A204.1 (cell line): Measurements from ENCODE around the gene THAP7.
"Not testable (repeated sequence)": the region's sequence is repeated elsewhere in the genome, so short reads cannot be mapped to it uniquely, and the experiment has no call there.

ENCODE experiments used
- FAIRE-seq: peaks from 2 replicates; lab custom pipeline; 2012; peaks lifted over from hg19 to GRCh38; lab: Jason Lieb, UNC

The THAP7 gene, protein sequence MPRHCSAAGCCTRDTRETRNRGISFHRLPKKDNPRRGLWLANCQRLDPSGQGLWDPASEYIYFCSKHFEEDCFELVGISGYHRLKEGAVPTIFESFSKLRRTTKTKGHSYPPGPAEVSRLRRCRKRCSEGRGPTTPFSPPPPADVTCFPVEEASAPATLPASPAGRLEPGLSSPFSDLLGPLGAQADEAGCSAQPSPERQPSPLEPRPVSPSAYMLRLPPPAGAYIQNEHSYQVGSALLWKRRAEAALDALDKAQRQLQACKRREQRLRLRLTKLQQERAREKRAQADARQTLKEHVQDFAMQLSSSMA

DNA sequence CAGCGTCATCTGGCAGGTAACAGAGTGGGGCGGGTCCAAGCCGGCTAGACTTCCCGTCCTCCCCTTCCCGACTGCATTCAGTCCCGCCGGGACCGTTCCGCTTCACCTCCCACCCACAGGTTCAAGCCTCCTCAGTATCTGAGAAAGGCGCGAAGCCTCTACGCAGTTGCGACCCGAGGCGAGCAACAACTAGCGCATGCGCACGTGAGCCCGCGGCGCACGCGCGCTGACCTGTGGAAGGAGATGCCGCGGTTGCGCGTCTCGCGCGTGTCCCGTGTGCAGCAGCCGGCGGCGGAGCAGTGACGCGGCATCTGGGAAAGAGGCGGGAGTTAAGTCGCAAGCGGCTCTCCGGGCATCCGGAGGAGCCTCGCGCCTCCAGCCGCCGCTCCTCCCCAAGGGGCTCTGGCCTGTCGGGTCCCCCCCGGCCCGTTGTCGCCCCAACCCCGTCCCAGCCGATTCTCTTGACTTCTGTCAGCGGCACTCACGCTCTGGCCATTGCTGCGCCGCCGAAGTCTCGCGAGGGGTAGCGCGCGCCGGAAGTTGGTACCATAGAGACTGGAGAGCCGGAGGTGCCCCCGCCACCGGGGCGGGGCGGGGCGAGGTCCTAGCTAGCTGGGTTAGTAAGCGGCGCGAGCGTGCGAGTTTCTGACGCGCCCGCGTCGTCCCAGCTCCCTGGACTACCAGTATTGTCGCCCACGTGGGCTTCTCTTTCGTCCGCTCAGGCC lies at the start of gene THAP7:
THAP7 (minus strand) TSS at position 518 of the 725 bp plus-strand sequence; CDS start at position 311, 207 bp downstream.
- FAIRE-seq, result no peak

DNA sequence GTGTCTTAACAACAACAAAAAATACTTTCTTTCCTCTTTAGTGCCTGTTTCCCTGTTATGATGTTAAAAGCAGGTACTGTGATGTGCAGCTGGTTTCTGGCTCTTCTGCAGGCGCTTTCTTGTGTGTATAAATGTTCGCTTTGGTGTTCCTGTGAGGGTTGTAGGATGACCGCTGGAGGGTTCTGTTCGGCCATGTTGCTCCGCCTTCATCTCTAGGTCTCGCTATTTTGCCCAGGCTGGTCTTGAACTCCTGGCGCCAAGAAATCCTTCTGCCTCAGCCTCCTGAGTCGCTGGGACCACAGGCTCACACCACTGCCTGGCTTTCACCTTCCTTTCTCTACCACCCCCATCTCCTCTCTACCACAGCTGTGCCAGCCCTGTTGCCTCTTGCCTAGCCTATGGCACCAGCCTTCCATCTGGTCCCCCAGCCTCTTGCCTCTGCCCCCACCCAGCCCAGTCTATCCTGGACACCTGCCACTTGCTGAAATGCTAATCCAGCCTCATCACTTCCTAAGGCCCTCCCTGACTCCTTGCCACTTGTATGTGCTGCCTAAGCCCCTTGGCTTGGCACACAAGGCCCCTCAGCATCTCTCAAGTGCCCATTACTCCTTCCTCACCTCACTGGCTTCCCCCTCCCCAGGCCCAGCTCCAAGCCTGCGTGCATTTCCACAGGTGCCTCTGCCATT lies 49.4 kb upstream of the THAP7 start:
- no peak for FAIRE-seq

DNA sequence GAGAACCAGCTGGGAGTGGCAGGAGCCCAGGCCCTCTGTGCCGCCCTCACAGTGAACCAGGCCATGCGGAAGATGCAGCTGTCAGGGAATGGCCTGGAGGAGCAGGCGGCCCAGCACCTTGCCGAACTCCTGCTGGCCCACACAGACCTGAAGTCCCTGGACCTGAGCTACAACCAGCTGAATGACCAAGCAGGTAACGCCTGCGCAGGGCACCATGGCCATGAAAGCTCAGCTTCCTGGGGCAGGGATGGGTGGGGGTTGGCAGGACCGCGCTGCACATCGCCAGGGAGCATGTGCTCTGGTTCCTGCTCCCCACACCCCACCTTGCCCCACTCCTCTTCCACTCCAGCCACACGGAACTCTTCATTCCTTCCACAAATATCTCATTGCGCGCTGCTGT lies 47.0 kb upstream of the THAP7 start:
- FAIRE-seq, result not testable (repeated sequence)

DNA sequence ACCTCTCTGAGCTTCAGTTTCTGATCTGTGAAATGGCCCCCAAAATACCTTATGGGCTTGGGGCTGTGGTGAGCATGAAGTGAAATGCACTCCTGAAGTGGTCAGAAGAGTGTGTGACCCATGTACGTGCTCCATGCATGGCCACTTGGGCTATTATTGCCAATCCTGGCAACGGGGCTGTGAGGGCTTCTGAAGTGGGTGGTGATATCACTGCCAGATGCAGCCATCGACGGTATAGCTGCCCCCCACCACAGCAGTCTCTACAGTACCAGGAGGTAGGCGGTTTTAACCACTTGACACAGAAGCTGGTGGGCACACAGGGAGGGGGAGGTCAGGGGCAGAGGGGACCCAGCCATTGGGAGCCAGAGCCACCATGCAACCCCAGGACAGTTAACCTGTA lies 46.5 kb upstream of the THAP7 start:
- FAIRE-seq, result not testable (repeated sequence)

DNA sequence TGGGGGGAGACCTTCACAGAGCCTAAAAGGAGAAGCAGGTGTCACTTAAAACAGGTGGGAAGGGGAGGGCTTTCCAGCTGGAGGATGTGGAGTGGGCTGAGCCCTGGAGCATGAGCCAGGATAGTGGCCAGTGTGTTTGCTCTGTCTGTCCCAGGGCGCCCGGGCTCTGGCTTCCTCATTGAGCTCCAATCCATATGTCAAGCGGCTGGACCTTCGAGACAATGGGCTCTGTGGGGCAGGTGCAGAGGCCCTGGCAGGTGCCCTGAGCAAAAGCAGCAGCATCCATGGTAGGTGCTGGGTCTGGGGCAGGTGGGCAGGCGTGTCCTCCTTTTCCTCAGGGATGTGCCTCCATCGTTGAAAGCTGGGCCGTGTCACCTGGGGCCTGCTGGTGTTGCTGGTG lies 45.8 kb upstream of the THAP7 start:
- FAIRE-seq, result no peak

DNA sequence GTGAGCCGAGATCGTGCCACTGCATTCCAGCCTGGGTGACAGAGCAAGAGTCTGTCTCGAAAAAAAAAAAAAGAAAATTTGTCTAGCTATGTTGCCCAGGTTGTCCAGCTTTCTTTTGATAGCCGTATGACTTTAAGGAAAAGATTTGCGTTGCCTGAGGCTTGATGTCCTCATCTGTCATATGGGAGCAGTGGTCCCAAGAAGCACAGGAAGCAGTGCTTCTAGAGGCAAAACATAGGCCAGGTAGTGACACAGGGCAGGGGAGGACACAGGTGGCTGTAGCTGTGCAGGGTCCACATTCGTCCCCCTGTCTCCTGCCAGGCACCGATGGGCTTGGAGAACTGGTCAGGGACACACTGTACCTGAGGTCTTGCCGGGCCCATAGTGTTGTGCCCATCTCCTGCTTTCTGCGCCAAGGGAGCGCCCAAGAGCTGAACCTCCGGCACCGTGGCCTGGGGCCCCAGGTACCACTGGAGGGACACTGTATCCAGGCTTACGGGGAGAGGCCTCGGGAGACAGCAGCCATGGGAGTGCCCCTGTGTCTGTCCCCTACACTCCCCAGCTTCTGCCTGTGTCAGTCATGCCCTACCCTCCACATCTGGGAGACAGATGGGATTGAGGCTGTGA lies 45.2 kb upstream of the THAP7 start:
- FAIRE-seq, result no peak

DNA sequence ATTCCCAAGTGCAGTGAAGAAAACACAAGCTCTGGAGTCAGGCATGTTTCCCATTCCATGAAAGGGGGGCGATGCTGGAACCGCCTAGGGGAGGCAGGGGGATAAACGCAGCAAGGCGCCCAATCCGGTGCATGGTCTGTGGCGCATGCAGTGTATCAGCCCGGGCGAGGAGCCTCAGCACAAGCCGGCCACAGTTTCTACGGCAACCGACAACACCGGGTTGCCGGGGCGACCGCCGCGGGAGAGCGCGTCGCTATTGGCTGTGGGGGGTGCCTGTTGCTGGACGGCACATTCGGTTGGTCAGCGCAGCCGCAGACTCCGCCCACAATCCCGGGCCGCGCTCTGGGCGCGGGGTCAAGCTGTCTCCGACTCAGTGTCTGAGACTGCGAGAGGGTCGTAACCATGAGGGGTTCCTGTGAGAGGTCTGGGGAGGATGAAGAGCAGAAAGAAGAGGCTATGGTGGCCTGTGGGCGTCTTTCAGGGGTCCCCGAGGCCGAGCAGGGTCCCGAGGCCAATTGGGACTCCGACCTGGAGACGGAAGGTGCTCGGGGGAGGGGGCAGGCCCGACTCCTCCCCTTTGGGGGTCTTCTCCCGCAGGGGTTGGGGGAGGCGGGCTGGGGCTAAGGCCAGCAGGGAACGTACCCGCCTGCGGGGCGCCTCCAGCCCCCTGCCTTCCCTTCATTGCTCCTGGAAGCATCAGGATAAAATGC lies 43.8 kb upstream of the THAP7 start, which contains the start of gene LRRC74B:
LRRC74B (plus strand) TSS at position 362 of the 710 bp plus-strand sequence; CDS start at position 403, 41 bp downstream.
- no peak for FAIRE-seq

DNA sequence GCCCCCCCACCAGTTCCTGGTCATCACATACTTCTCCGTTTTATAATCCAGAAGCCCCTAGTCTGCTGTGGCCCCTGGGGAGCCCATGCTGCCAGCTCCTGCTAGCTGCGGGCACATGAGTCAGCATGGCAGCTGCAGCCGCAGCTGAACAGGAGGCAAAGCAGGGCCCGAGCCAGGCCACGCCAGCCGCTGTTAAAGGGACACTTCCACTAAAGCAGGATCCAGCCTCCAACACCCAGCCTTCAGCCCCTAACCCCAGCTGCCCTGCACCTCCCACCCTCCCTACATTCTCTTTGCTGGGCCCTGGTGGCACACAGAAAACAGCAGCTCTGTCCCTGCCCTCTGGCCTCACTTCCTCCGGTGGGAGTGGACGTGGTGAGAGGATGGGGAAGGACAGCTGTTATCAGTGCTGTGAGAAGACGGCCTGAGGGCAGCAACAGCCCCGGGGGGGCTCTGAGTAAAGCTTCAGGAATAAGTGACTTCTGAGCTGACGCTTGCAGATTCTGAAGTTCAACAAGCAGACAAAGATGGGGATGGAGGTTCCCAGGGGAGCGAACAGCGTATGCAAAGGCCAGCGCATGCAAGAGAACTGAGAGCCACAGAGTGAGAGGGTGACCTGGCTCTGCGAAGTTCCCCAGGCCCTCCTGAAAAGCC lies 43.1 kb upstream of the THAP7 start:
- FAIRE-seq, result no peak

DNA sequence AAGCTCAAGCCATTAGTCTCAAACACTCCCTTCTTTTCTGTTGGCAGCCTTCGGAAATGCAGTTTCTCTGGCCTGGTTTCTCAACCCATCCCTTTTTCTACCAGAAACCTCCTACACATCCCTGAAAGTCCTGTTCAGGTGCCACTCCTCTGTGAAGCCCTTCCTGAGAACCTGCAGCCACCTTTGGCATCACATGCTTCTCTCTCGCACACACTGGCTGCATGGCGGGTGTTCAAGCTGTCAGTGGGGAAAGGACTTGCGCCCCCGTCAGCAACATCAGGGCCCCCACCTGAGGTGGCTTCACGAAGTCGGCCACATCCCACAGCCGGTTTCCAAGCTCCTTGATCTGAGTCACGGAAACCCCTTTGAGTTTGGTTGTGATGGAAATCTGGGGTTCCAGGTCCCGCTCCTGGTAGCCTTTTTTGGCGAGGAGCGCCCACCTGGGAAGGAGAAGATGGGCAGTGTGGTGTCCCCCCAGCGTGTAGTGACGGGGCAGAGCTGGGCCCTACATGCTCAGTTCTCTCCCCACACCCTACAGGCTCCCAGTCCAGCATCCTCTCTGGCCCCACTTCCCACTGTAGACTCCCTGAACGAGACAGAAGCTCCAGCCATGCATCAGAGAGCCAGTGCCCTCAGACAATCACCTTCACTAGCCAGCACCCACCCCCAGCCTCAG lies 42.1 kb upstream of the THAP7 start:
- no peak for FAIRE-seq

DNA sequence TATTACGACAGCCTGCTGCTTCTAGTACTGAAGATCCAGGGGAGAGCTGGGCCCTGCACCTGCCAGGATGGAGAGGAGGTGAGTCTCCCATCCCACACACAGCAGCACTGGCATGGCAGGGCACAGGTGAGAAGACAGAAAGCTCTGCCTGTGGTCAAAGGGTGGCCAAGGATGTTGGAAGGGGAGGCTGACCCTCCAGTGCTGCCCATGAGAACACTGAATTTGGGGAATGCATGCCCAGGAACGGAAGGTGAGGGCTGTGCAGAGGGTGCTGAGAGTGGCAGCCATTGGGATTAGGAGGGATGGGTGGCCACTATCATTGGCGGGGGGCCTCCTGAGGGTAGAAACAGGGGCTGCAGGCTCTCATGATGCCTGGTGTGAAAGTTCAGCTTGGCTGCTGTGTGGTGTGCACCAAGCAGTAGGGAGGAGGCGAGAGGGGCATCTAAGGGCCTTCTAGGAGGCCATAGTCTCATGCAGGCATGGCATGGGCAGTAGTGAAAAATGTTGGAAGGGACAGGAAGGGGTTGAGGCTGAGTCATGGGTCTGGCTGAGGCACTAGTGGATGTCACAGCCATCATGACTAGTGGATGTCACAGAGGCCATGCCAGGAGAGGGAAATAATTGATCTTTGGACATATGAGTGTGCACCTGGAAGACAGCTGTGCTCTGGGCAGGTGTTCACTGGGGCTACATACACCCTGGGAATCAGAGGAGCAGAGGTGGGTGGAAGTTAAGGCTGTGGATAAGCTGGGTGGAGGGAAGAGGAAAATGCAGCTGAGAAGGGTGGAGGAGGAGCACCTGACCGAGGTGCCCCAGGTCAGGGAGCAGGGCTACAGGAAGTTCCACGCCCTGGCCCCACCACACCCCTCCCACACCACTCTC lies 41.3 kb upstream of the THAP7 start:
- no peak for FAIRE-seq

DNA sequence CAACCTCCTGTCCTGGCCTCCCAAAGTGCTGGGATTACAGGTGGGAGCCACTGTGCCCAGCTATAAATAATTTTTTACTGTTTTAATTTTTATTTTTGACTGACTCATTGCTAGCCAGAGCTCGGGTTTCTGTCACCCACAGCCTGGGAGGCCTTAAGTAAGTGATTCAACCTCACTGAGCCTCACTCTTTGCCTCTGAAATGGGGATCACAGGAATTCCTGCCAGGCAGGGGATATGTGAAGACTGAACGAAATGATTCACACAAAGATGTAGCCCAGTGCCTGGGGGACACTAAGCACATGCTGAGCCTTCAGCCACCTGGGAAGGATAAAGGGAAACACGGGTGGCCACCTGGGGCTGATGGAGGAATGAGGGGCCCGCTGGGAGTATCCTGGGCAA lies 40.0 kb upstream of the THAP7 start:
- FAIRE-seq, result no peak

DNA sequence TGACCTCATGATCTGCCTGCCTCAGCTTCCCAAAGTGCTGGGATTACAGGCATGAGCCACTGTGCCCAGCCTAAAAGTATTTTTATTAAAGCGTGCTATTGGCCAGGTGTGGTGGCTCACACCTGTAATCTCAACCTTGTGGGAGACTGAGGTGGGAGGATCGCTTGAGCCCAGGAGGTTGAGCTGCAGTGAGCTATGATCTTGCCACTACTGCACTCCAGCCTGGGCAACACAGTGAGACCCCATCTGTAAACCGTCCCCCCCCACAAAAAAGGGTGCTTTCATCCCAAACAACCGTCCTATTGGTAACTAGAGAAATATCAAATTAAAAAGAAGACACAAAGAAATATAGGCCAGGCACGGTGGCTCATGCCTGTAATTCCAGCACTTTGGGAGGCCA lies 37.2 kb upstream of the THAP7 start:
- not testable (repeated sequence) for FAIRE-seq

DNA sequence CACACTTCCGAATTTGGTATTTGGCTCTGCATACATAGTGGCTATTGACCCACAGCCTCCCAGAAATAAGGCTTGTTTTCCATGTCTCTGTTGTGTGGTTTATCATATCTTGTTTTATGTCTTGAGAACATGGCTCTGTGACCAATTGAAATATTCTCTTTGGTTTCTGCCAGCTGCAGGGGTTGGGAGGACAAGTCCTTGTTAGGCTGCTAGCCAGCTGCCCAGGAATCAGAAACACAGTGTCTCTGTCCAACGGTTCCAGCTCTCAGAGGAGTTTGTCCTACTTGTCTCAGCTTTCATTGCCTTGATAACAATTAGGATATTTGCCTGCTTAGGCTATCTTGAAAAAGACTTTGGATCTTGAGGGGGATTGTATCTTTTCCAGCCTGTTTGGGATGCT lies 36.5 kb upstream of the THAP7 start:
- no peak for FAIRE-seq

DNA sequence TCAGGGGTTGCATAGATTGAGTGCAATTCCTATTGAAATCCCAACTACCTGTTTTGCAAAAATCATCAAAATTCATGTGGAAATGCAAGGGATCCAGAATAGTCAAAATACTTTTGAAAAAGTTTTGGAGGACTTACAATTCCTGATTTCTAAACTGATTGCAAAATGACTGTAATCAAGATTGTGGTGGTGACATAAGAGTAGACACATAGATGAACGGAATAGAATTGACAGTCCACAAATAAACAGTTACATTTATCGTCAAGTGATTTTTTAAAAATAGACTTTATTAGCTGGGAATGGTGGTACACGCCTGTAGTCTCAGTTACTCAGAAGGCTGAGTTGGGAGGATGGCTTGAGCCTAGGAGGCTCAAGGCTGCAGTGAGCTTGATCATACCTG lies 33.1 kb upstream of the THAP7 start:
- FAIRE-seq, result no peak

DNA sequence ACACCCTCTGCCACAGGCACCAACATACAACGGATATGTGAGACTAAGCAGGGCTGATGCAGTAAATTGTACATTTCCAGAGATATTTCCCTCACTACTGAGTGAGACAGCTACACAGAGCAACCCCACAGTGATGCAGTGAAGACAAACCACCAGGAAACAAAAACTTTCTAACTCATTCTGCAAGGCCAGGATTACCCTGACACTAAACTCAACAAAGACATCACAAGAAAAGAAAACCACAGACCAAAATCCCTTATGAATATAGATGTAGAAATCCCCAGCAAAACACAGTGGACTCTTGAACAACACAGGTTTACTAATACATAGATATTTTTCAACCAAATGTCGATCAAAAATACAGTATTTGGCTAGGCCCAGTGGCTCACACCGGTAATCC lies 32.0 kb upstream of the THAP7 start:
- no peak for FAIRE-seq

DNA sequence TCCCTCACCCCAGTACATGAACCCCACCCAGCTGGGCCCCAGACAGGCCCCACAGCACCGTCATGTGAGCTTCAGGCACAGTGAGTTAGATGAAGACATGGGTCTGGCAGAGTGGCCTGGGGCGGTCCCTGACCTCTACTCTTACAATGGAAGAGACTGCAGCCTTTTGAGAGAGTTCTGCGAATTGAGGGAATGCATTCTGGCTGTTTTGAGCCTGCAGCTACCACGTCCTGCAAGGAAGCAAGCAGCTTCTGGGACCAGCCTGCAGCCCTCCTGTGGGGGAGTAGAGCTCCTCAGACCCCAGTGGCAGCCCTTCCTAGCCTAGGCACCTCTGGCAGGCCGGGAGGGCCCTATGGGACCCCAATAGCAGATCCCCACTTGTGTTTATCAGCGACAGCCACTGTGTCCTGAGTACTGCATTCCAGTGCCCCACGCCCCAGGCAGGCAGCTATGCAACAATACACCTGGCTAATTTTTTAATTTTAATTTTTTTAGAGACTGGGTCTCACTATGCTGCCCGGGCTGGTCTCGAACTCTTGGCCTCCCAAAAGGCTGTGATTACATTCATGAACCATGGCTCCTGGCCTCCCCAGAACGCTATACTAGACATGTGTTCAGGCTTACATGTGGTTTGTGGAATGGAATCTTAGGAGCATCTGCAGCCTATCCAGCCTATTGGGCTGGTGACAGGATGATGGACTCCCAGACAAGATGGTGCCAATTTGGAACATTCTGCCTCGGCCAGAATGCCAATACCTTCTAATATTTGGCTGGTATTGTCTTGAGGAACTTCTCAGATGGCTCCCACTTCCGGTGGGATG lies 31.2 kb upstream of the THAP7 start:
- FAIRE-seq, result no peak

DNA sequence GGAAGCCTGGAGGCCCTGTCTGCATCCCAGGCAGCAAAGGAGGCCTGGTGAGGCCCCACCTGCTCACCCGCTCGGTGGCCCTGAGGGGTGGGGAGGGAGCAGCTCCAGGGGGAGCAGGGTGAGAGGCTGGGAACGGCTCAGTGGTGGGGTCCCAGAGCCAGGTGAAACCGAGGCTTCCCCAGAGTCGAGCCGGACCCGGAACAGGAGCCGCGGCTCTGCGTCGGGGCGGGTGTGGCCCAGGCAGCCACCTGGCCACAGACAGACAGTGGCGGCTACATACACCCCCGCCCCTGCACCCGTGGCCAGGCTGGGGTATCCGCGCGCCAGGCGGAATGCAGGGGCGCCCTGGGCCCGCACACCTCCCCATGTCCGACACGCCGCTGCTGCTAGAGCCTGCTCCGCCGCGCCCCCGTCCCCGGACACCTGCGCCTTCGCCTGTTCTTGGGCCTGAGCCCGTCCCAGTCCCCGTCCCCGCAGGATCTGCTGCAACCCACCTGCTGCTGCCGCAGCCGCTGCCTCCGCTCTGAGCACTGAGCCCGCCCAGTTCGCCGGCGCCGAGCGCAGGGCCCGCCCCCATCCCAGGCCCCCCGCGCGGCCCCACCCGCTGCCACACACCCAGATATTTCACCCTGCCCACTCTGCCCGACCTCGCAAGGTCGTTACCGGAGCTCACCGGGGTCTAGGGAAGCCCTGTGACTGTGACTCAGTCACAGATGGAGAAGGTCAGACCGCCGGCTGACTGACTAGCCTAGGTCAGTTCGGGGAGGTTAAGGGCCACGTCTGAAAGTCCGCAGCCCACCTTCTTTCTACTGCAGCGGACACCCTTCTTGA lies 30.3 kb upstream of the THAP7 start, which contains the start of gene SLC7A4:
SLC7A4 (minus strand) TSS at position 525 of the 831 bp plus-strand sequence. CDS start 749 bp downstream, outside the sequence.
- no peak for FAIRE-seq

DNA sequence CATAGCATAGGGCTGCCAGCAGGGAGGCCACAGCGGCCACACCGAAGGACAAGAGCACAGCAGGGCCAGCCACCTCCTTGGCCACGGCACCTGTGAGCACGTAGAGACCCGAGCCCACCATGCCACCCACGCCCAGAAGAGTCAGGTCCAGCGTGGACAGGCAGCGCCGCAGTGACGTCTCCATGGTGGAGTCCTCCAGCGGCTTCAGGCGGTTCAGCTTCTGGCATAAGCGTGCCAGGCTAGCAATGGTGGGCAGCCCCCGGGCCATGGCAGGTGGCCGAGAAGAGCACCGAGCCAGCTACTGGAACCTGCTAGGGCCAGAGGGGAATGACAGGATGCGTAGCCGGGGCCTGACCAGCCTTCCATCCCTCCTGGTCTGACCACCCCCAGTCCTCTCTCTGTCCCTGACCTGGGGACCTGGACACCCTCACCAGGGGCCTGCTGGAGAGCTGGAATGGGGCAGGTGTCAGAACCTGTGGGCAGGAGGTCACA lies 29.7 kb upstream of the THAP7 start:
- FAIRE-seq, result no peak
